GM23338 (cell line): ENCODE measurements around the gene B4GALT5.

Experiments used
- CTCF ChIP-seq, 2 experiments: fragments of 200-600 bp in 1 of 2; sonication (generic) in 1 of 2; conservative IDR thresholded peaks; 2 replicates each; pipeline versions ENCODE4 v1.5.1 to v1.6.1; 2016 to 2017; ENCODE audit warnings: antibody characterized with exemption in 2 of 2, low read depth in 2 of 2, mild to moderate bottlenecking in 2 of 2, moderate library complexity in 1 of 2
- EZH2 ChIP-seq: fragments of 200-600 bp; sonication (generic); IDR thresholded peaks from one replicate; pipeline ENCODE4 v1.8.0; 2017; ENCODE audit warnings: antibody characterized with exemption, mild to moderate bottlenecking, low read depth; ENCODE audit not compliant: unreplicated experiment
- EZH2phosphoT487 ChIP-seq: fragments of 200-600 bp; sonication (generic); IDR thresholded peaks from one replicate; pipeline ENCODE4 v1.8.1; 2018; ENCODE audit warnings: antibody characterized with exemption; ENCODE audit not compliant: unreplicated experiment

GRCh38 chr20:49707118-49707517, 6.6 kb downstream of the B4GALT5 start:
- no peak for TF ChIP-seq CTCF (conservative IDR thresholded peaks at IDR 0.05; ENCODE audit: low read depth in 2 of 2)
- no peak for TF ChIP-seq EZH2
- no peak for TF ChIP-seq EZH2phosphoT487
